Endometrial microvascular endothelial cells (primary cell): ENCODE measurements around the gene CAPS. TPM values are rescaled to one million over a fixed set of nuclear protein-coding genes. Genes with fewer than 3 reads are reported as not detected.

Source experiments
- in situ Hi-C: cut with HindIII; loops from 2 replicates; pipeline ENCODE4 v1.10.0; 2017; ENCODE audit warnings: low sequenced_read_pairs, low pct_unique_long_range_greater_than_20kb; ENCODE audit errors: inconsistent ontology term
- total RNA-seq: library from RNA; depleted of rRNA; stranded (reverse); fragments of >200 nt; gene quantifications from one replicate; pipeline ENCODE4 v1.2.3, GENCODE V29; 2015; ENCODE audit errors: inconsistent ontology term

The CAPS gene
- total RNA-seq, 1 donor from 2014 or later = 1.9 TPM

- in situ Hi-C loops = no loop called here
These were observed 9.5 kb upstream of the CAPS start, which contains the start of gene VMAC for GRCh38 chr19:5904352-5905113. TSS of gene VMAC (plus strand) at chr19:5904872. CDS start at chr19:5904891, 19 bp downstream.

- in situ Hi-C loops = no loop called here
These were observed 8.8 kb upstream of the CAPS start for GRCh38 chr19:5905114-5905778.

DNA sequence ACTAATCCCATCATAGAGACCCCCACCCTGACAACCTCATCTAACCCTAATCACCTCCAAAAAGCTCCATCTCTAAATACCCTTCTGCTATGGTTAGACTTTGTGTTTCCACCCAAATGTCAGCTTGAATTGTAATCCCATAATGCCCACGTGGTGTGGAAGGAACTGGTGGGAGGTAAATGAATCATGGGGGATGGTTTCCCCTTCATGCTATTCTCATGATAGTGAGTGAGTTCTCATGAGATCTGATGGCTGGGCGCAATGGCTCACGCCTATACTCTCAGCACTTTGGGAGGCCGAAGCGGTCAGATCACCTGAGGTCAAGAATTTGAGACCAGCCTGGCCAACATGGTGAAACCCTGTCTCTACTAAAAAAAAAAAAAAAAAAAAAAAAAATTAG lies 6.8 kb upstream of the CAPS start:
- in situ Hi-C loops = no loop called here

DNA sequence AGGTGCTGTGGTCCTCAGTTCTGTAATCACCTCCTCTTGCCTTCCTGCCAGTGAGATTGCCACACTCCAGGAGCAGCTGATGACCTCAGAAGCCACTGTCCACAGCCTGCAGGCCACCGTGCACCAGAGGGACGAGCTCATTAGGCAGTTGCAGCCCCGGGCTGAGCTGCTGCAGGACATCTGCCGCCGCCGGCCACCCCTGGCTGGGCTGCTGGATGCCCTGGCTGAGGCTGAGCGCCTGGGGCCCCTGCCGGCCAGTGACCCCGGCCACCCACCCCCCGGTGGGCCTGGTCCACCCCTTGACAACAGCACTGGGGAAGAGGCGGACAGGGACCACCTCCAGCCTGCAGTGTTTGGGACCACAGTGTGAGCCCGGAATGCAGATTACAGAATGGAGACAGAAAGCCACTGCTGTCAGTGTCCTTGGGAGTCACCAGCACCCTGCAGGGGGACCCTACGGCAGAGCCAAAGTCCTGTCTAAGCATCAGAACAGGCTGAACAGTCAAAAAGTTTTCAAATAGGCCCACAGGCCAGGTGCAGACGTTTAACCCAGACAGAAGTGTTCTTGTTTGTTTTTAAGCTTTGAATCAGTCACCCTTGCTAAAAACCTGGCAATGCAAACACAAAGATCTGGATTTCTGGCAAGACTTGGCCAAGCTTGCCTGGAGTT lies 5.1 kb upstream of the CAPS start:
- in situ Hi-C loops = no loop called here

- in situ Hi-C loops = no loop called here
These were observed 3.5 kb upstream of the CAPS start for GRCh38 chr19:5910638-5910907.

- in situ Hi-C loops = no loop called here
These were observed 2.7 kb upstream of the CAPS start for GRCh38 chr19:5911366-5911765.

DNA sequence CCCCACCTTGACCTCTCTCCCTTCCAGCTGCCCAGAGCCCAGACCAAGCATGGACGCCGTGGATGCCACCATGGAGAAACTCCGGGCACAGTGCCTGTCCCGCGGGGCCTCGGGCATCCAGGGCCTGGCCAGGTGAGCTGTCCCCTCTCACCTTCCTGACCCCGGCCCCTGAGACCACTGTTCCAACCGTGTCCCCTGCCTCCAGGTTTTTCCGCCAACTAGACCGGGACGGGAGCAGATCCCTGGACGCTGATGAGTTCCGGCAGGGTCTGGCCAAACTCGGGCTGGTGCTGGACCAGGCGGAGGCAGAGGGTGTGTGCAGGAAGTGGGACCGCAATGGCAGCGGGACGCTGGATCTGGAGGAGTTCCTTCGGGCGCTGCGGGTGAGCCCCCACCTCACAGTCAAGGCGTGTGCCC lies 312 bp downstream of the CAPS start:
- in situ Hi-C loops = no loop called here

- in situ Hi-C loops = no loop called here
These were observed 1.1 kb downstream of the CAPS start for GRCh38 chr19:5914946-5915781.

DNA sequence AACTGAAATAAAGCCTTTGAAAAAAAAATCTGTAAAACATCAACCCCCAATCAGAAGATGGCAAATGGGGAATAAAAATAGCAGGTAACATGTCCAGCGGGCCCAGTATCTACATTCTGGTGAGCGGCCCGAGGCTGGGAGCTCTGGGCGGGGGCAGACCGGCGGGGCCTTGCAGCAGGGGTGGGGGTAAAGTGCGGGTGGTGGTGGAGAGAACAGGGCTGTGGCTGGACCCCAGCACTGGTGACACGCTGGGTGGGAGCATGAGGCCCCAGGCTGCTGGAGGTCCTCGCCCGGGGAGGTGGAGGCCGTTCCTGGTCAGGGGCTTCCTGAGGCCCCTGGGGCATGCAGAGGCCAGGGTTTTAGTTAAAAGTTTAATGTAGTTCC lies 1.7 kb downstream of the CAPS start:
- in situ Hi-C loops = no loop called here

GRCh38 chr19:5916181-5916708 lies 2.2 kb downstream of the CAPS start:
- in situ Hi-C loops = no loop called here

DNA sequence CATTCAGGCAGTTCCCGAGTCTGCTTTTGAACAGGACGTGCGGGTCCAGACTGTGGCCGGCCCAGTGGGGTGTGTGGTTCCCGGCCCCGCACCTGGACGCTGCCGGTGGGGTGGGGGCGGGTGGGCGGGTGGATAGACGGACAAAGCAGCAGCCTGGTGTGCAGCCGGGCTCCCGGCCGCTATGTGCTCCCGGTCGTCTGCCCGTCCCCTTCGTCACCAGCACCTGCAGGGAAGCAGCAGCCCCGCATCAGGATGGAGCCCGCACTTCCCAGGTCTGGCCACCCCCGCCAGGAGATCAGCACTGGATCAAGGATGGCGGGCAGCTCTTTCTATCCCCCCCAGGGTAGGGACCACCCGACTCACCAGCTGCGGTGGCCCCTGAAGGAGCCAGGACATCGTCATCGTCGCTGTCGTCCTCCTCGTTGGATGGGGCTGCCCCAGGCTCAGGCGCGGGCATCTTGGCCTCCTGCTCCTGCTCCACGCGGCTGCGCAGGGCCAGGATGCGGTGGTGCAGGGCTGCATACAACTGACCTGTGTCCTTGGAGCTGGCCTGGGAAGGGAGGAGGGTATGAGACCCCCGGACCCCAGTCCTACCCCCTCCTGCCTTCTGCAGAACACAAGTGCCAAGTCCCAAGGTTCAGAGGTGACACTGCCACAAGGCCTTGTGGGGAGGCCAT lies 3.5 kb downstream of the CAPS start:
- in situ Hi-C loops = no loop called here

DNA sequence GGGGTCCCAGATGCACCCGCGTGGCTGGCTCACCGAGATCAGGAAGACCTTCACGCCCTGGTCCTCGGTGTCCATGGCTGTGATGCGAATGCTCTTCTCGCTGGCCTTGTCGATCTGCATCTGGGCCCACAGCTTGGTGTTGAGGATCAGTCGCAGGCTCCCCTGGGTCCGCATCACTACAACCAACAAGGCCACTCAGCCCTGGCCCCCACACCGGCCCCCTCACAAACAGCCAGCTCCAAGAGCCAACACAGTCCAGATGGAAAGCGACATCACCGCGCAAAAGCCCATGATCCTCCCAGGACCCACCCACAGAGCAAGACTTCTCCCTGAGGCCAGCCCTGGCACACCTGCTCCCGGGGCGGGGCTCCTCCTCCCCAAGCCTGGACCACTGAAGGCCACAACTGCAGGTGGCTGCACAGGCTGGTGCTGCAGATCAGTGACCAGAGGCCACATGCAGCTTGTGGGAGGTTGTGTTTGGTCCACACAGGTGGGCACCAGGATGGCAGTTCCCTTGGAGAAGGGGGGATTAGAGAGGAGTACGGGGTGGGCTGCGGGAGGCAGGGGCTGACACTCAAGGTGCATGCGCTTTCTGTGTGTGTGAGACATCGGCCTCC lies 4.5 kb downstream of the CAPS start:
- in situ Hi-C loops = no loop called here

- in situ Hi-C loops = no loop called here
These were observed 7.6 kb downstream of the CAPS start for GRCh38 chr19:5921516-5922160.

DNA sequence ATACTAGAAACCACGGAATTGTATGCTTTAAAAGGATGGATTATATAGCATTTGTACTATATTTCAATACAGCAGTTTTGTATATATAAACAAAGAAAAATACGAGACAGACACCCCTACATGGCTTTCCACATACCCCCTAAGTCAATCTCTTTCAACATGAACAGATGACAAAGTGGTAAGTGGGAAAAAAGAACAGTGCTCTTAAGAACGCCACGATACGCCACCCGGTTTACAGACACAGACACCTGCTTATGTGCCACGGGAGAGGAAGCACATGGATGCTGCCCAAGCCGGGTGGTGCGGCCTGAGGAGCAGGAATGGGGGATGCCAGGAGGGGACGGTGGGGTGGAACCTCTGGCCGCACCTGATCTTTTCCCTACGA lies 8.1 kb downstream of the CAPS start:
- in situ Hi-C loops = no loop called here

- in situ Hi-C loops = no loop called here
These were observed 9.3 kb downstream of the CAPS start for GRCh38 chr19:5923356-5923755.

DNA sequence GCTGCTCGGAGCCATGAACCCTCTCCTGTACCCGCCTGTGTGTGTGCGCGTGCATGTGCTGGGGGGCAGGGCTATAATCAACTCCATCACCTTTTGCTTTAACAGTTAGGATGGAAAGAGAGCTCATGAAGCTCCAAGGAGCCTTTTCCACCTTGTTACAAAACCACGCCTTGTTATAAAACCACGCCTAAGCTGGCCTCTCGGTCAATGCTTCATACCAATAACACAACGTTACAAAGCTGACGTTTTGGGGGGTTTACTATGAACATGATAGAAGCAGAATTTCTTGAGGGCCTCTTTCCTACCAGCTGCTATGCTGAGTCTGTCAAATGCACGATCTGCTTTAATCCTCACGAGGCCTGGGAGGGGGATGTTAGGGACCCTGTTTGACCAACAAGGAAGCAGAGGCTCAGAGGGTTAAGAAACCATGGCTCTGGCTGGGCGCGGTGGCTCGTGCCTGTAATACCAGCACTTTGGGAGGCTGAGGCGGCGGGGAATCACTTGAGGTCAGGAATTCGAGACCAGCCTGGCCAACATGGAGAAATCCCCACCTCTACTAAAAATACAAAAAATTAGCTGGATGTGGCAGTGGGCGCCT lies 11.9 kb downstream of the CAPS start:
- in situ Hi-C loops = no loop called here

GRCh38 chr19:5926641-5927440 lies 12.8 kb downstream of the CAPS start:
- in situ Hi-C loops = no loop called here
